ENCODE measurements around the gene RNU4-1. TPM values are rescaled to one million over a fixed set of nuclear protein-coding genes. Genes with fewer than 3 reads are reported as not detected.

RNU4-1 gene
- total RNA-seq, 4 donors from 2014 or later: not detected

DNA sequence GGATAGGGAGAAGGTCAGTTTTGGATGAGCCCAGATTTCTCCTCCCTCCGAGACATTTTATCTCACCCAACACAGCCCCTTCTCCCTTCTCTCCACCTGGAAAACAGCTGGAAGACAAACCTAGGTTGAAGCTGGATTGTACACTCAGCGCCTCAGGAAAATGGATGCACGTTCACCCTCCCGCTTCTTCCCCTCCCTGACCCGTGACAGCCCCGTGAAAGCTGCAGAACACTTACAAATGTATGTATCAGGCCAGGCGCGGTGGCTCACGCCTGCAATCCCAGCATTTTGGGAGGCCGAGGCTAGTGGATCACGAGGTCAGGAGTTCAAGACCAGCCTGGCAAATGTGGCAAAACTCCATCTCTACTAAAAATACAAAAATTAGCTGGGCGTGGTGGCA is 5.5 kb downstream of the RNU4-1 start:
- 80% methylated on average over 12 of the region's 12 CpGs for WGBS
- Histone ChIP-seq H3K36me3 (no peaks in the 10 kb centered on the region), H3K27me3 (no peaks in the 10 kb centered on the region), H3K27ac (no peak overlapping the region), H3K9me3 (no peaks in the 10 kb centered on the region), H3K4me3 (no peak overlapping the region), H3K4me1 (peaks cover 9% of the 10 kb centered on the region)
- DNase-seq (ENCODE audit: low spot score in 2 of 2): no peak
- TF ChIP-seq POLR2AphosphoS5 (IDR thresholded peaks at IDR 0.05) (no peak), POLR2A (IDR thresholded peaks at IDR 0.05) (no peak), EP300 (IDR thresholded peaks at IDR 0.05) (no peak)
- TF ChIP-seq, protein P1, sequence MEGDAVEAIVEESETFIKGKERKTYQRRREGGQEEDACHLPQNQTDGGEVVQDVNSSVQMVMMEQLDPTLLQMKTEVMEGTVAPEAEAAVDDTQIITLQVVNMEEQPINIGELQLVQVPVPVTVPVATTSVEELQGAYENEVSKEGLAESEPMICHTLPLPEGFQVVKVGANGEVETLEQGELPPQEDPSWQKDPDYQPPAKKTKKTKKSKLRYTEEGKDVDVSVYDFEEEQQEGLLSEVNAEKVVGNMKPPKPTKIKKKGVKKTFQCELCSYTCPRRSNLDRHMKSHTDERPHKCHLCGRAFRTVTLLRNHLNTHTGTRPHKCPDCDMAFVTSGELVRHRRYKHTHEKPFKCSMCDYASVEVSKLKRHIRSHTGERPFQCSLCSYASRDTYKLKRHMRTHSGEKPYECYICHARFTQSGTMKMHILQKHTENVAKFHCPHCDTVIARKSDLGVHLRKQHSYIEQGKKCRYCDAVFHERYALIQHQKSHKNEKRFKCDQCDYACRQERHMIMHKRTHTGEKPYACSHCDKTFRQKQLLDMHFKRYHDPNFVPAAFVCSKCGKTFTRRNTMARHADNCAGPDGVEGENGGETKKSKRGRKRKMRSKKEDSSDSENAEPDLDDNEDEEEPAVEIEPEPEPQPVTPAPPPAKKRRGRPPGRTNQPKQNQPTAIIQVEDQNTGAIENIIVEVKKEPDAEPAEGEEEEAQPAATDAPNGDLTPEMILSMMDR (IDR thresholded peaks at IDR 0.05): no peak

DNA sequence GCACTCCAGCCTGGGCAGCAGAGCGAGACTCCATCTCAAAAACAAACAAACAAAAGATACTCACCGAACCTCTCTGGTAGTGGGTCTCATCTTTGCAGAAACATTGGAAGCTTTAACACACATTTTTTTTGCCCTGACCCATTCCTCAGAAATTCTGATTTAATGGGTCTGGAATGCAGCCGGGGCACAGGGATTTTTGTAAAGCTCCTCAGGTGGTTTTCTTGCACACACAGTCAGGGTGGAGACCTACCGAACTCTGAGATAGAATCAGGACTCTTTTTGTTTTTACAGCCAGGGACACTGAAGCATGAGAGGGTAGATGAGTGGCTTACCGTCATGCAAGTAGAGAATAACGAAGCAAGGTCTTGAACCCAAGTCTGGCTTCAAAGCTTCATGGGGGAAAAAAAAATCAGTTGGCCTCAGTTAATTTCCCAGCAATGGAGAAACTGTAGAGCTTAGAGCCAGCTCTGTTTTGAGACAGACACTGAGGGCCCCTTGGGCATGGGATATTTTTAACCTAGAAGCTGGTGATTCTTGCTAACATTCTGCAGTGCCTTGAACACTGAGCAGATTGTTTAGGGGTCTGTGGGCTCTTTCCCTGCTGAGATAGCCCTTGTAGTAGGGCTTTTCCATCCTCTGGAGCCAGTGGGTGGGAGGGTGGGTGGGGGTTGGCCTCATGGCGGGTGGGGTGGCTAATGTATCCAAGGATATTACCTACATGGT is 6.1 kb downstream of the RNU4-1 start:
- no peak overlapping the region for H3K4me3 ChIP-seq
- no peaks in the 10 kb centered on the region for H3K36me3 ChIP-seq
- peaks cover 9% of the 10 kb centered on the region for H3K4me1 ChIP-seq
- no peaks in the 10 kb centered on the region for H3K9me3 ChIP-seq
- H3K27ac ChIP-seq: no peak overlapping the region
- no peak for DNase-seq (ENCODE audit: low spot score in 2 of 2)
- TF ChIP-seq POLR2A (IDR thresholded peaks at IDR 0.05) (no peak), EP300 (IDR thresholded peaks at IDR 0.05) (no peak), POLR2AphosphoS5 (IDR thresholded peaks at IDR 0.05) (no peak)
- TF ChIP-seq, protein P1 (IDR thresholded peaks at IDR 0.05): no peak
- no peaks in the 10 kb centered on the region for H3K27me3 ChIP-seq
- WGBS: 65% methylated on average over 7 of the region's 7 CpGs

DNA sequence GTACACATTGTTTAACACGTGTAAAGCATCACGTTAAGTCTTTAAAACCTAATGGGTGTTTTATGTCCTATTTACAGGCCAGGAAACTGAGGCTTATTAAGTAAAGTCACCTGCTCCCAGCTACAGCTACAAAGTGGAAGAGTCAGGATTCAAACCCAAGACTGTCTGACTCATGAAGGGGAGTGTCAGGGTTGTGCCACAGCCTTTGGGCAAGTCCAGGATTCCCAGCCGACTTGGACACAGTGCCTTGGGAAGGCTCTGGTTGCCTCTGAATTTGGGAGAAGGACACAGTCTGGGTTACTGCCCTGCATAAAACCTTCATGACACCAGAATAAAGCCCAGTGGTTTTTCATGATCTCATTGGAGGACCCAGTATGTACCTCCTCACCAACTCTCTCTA is 8.7 kb downstream of the RNU4-1 start:
- no peak for DNase-seq (ENCODE audit: low spot score in 2 of 2)
- Histone ChIP-seq H3K9me3 (no peaks in the 10 kb centered on the region), H3K27me3 (no peaks in the 10 kb centered on the region), H3K4me1 (no peaks in the 10 kb centered on the region), H3K4me3 (no peak overlapping the region), H3K36me3 (no peaks in the 10 kb centered on the region), H3K27ac (no peak overlapping the region)
- TF ChIP-seq EP300 (IDR thresholded peaks at IDR 0.05) (no peak), POLR2AphosphoS5 (IDR thresholded peaks at IDR 0.05) (no peak), POLR2A (IDR thresholded peaks at IDR 0.05) (no peak)
- TF ChIP-seq, protein P1 (IDR thresholded peaks at IDR 0.05): no peak
- 83% methylated on average over 3 of the region's 3 CpGs for WGBS

- 70% methylated on average over 7 of the region's 7 CpGs for WGBS
- Histone ChIP-seq H3K4me3 (no peak overlapping the region), H3K36me3 (no peaks in the 10 kb centered on the region), H3K27me3 (no peaks in the 10 kb centered on the region), H3K27ac (no peak overlapping the region), H3K4me1 (no peaks in the 10 kb centered on the region), H3K9me3 (no peaks in the 10 kb centered on the region)
- DNase-seq (ENCODE audit: low spot score in 2 of 2): no peak
- TF ChIP-seq EP300 (IDR thresholded peaks at IDR 0.05) (no peak), POLR2A (IDR thresholded peaks at IDR 0.05) (no peak), POLR2AphosphoS5 (IDR thresholded peaks at IDR 0.05) (no peak)
- TF ChIP-seq, protein P1 (IDR thresholded peaks at IDR 0.05): no peak
Observed at GRCh38 chr12:120283318-120283717, 9.7 kb downstream of the RNU4-1 start.

GRCh38 chr12:120278137-120279069 is 14.6 kb downstream of the RNU4-1 start:
- no peak for DNase-seq (ENCODE audit: low spot score in 2 of 2)
- WGBS: 95% methylated on average over 28 of the region's 57 CpGs
- H3K27me3 ChIP-seq: no peaks in the 10 kb centered on the region

More at GRCh38 chr12:120278137-120279069, 14.6 kb downstream of the RNU4-1 start:
- Histone ChIP-seq H3K27ac (no peak overlapping the region), H3K36me3 (no peaks in the 10 kb centered on the region), H3K4me3 (no peak overlapping the region), H3K9me3 (no peaks in the 10 kb centered on the region), H3K4me1 (no peaks in the 10 kb centered on the region)
- TF ChIP-seq, protein P1 (IDR thresholded peaks at IDR 0.05): no peak
- TF ChIP-seq POLR2A (IDR thresholded peaks at IDR 0.05): no peak
- TF ChIP-seq POLR2AphosphoS5 (IDR thresholded peaks at IDR 0.05): no peak
- no peak for TF ChIP-seq EP300 (IDR thresholded peaks at IDR 0.05)
